Ascending aorta (tissue), 2 donors: ENCODE data around the gene CDR2. TPM values are rescaled to one million over a fixed set of nuclear protein-coding genes. Genes with fewer than 3 reads are reported as not detected.
"Not testable (repeated sequence)": the region's sequence is repeated elsewhere in the genome, so short reads cannot be mapped to it uniquely, and the experiment has no call there.

ENCODE experiments used
- DNase-seq, 2 donors: peaks; one replicate each; pipeline ENCODE4 v3.0.0-alpha.2; 2019; ENCODE audit warnings: low spot score in 2 of 2
- H3K27ac ChIP-seq, 2 donors: fragments of 200-600 bp; sonication (generic); one replicate each; pipeline ENCODE4 v1.5.1; 2016 to 2017; ENCODE audit warnings: mild to moderate bottlenecking in 1 of 2
- H3K27me3 ChIP-seq: fragments of 200-600 bp; sonication (generic); one replicate; pipeline ENCODE4 v1.5.1; 2017
- H3K36me3 ChIP-seq, 2 donors: fragments of 200-600 bp; sonication (generic); one replicate each; pipeline ENCODE4 v1.5.1; 2016
- H3K4me1 ChIP-seq, 2 donors: fragments of 200-600 bp; sonication (generic); one replicate each; pipeline ENCODE4 v1.5.1; 2016 to 2017; ENCODE audit warnings: mild to moderate bottlenecking in 1 of 2
- H3K4me3 ChIP-seq, 2 donors: fragments of 200-600 bp; sonication (generic); one replicate each; pipeline ENCODE4 v1.5.1; 2016 to 2017; ENCODE audit warnings: mild to moderate bottlenecking in 1 of 2
- H3K9me3 ChIP-seq, 2 donors: fragments of 200-600 bp; sonication (generic); one replicate each; pipeline ENCODE4 v1.5.1; 2016
- CTCF ChIP-seq, 3 experiments: fragments of 200-600 bp in 2 of 3; fragments of 450-650 bp in 1 of 3; sonication (generic) in 2 of 3; IDR thresholded peaks; one replicate each; pipeline ENCODE4 v1.5.1; 2016 to 2019; ENCODE audit warnings: antibody characterized with exemption in 3 of 3, mild to moderate bottlenecking in 1 of 3, moderate library complexity in 1 of 3
- intact Hi-C: fragments of 100-400 bp; cut with DNase I; formaldehyde crosslinking; loops from one replicate; pipeline ENCODE4 v1.15.1; 2023
- total RNA-seq: library from RNA; depleted of rRNA; stranded (reverse); fragments of >200 nt; gene quantifications from one replicate; pipeline ENCODE4 v1.1.0, GENCODE V29; 2016

Gene CDR2
- total RNA-seq, 1 donor from 2014 or later, result 36.3 TPM

GRCh38 chr16:22418826-22419225 lies 44.4 kb upstream of the CDR2 start:
- H3K4me1 ChIP-seq, result peaks cover 0 to 2% of the 10 kb centered on the region in 2 donors
- no peak for TF ChIP-seq CTCF (IDR thresholded peaks at IDR 0.05)
- H3K27ac ChIP-seq, result no peak overlapping the region
- no peaks in the 10 kb centered on the region for H3K27me3 ChIP-seq
- H3K36me3 ChIP-seq, result peaks cover 14 to 25% of the 10 kb centered on the region in 2 donors
- no peak overlapping the region for H3K4me3 ChIP-seq
- no peak for DNase-seq
- no peaks in the 10 kb centered on the region for H3K9me3 ChIP-seq
- intact Hi-C loops, result no loop called here

GRCh38 chr16:22417798-22418197 lies 43.4 kb upstream of the CDR2 start:
- DNase-seq, H3K27ac ChIP-seq, H3K9me3 ChIP-seq, H3K4me3 ChIP-seq, H3K4me1 ChIP-seq, intact Hi-C loops, H3K27me3 ChIP-seq: not testable (repeated sequence)
- peaks cover 14 to 25% of the 10 kb centered on the region in 2 donors for H3K36me3 ChIP-seq

- peaks cover 14 to 21% of the 10 kb centered on the region in 2 donors for H3K36me3 ChIP-seq
- no peaks in the 10 kb centered on the region for H3K9me3 ChIP-seq
- H3K4me3 ChIP-seq, result no peak overlapping the region
- DNase-seq, result no peak
- TF ChIP-seq CTCF (IDR thresholded peaks at IDR 0.05), result no peak
- intact Hi-C loops, result no loop called here
- H3K4me1 ChIP-seq, result no peaks in the 10 kb centered on the region
- no peaks in the 10 kb centered on the region for H3K27me3 ChIP-seq
- no peak overlapping the region for H3K27ac ChIP-seq
These were observed 42.6 kb upstream of the CDR2 start for GRCh38 chr16:22417019-22417418.

GRCh38 chr16:22413819-22414218 lies 39.4 kb upstream of the CDR2 start:
- Histone ChIP-seq H3K9me3 (no peaks in the 10 kb centered on the region), H3K4me1 (no peaks in the 10 kb centered on the region), H3K27ac (no peak overlapping the region), H3K27me3 (no peaks in the 10 kb centered on the region), H3K36me3 (no peaks in the 10 kb centered on the region), H3K4me3 (no peak overlapping the region)
- TF ChIP-seq CTCF (IDR thresholded peaks at IDR 0.05), result no peak
- no peak for DNase-seq
- intact Hi-C loops, result no loop called here

- Histone ChIP-seq H3K27ac (no peak overlapping the region), H3K27me3 (no peaks in the 10 kb centered on the region), H3K4me3 (no peak overlapping the region), H3K9me3 (no peaks in the 10 kb centered on the region), H3K4me1 (no peaks in the 10 kb centered on the region), H3K36me3 (no peaks in the 10 kb centered on the region)
- TF ChIP-seq CTCF (IDR thresholded peaks at IDR 0.05), result no peak
- intact Hi-C loops, result no loop called here
- DNase-seq, result no peak
These were observed 33.1 kb upstream of the CDR2 start for GRCh38 chr16:22407486-22407885.

- intact Hi-C loops, result no loop called here
- TF ChIP-seq CTCF (IDR thresholded peaks at IDR 0.05), result no peak
These were observed 27.8 kb upstream of the CDR2 start for GRCh38 chr16:22402191-22402590.

More at GRCh38 chr16:22402191-22402590, 27.8 kb upstream of the CDR2 start:
- Histone ChIP-seq H3K4me1 (peaks cover 0 to 3% of the 10 kb centered on the region in 2 donors), H3K4me3 (no peak overlapping the region), H3K9me3 (no peaks in the 10 kb centered on the region), H3K27me3 (no peaks in the 10 kb centered on the region), H3K27ac (no peak overlapping the region), H3K36me3 (no peaks in the 10 kb centered on the region)
- no peak for DNase-seq
